HL-60 (cell line): ENCODE data around the gene PLD2.

Experiments used
- DNase-seq, 2 experiments: peaks; one replicate each; pipeline ENCODE4 v3.0.0-alpha.2; 2010 to 2020; ENCODE audit warnings: low read depth in 1 of 2, low spot score in 1 of 2
- H3K27ac ChIP-seq: fragments of 250-450 bp; sonication (Bioruptor Pico); replicated peaks from 2 replicates; pipeline ENCODE4 v1.5.1; 2020; ENCODE audit warnings: mild to moderate bottlenecking, moderate library complexity
- H3K27me3 ChIP-seq: fragments of 250-450 bp; sonication (Bioruptor Pico); 2 replicates; pipeline ENCODE4 v1.5.1; 2021; ENCODE audit warnings: mild to moderate bottlenecking, moderate library complexity; ENCODE audit not compliant: insufficient read depth, poor library complexity, severe bottlenecking
- H3K4me3 ChIP-seq: replicated peaks from 2 replicates; pipeline ENCODE4 v1.5.1; 2011; ENCODE audit warnings: mild to moderate bottlenecking, control low read depth, low read length; ENCODE audit not compliant: insufficient read depth
- CTCF ChIP-seq: IDR thresholded peaks from one replicate; pipeline ENCODE4 v1.5.1; 2011; ENCODE audit warnings: low read length, control low read depth, inconsistent platforms; ENCODE audit not compliant: insufficient read depth
- GABPA ChIP-seq: IDR thresholded peaks from 2 replicates; pipeline ENCODE4 v1.6.1; 2012; ENCODE audit warnings: low read depth
- POLR2AphosphoS5 ChIP-seq: IDR thresholded peaks from 2 replicates; pipeline ENCODE4 v1.6.1; 2012; ENCODE audit warnings: low read depth
- REST ChIP-seq: IDR thresholded peaks from 2 replicates; pipeline ENCODE4 v1.6.1; 2012; ENCODE audit warnings: low read depth; ENCODE audit not compliant: insufficient replicate concordance
- SPI1 ChIP-seq: IDR thresholded peaks from 2 replicates; pipeline ENCODE4 v1.6.1; 2012; ENCODE audit warnings: low read depth, mild to moderate bottlenecking, borderline replicate concordance

Gene PLD2

DNA sequence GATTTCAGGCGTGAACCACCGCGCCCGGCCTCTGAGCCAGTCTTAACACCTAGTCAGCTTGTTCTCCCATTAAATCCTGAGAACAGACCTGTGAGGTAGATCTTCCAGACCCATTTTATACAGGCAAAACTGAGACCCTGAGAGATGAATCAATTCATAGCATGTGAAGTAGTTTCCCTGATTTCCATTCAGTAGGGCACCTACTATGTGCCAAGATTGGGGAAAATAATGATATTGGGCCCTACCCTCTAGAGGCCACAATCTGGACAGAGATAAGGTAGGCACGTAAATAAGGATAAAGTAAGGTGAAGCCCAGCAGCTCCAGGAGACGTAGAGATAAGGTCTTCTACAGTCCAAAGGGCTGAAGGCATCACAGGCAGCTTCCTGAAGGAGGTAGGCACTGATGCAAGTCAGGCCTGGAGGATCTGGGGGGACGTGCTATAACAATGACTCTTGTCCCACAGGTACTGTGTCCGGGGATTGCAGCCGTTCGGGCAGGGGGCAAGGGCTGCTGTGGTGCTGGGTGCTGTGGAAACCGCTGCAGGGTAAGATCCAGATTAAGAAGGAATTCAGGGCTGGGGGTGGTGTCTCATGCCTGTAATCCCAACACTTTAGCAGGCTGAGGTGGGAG lies 26.5 kb upstream of the PLD2 start:
- H3K27me3 ChIP-seq: peaks cover 2% of the 10 kb centered on the region
- TF ChIP-seq GABPA: no peak
- TF ChIP-seq POLR2AphosphoS5: no peak
- no peak for TF ChIP-seq CTCF
- no peak for TF ChIP-seq SPI1
- TF ChIP-seq REST: no peak

GRCh38 chr17:4782652-4783051 lies 24.3 kb upstream of the PLD2 start:
- no peak overlapping the region for H3K27ac ChIP-seq
- peaks cover 13% of the 10 kb centered on the region for H3K27me3 ChIP-seq
- no peak for DNase-seq
- no peak overlapping the region for H3K4me3 ChIP-seq
- no peak for TF ChIP-seq REST
- no peak for TF ChIP-seq CTCF
- no peak for TF ChIP-seq POLR2AphosphoS5
- no peak for TF ChIP-seq GABPA
- TF ChIP-seq SPI1: no peak

More for the DNA sequence above, 26.5 kb upstream of the PLD2 start:
- no peak overlapping the region for H3K4me3 ChIP-seq
- no peak for DNase-seq
- no peak overlapping the region for H3K27ac ChIP-seq

GRCh38 chr17:4785311-4786105 lies 21.4 kb upstream of the PLD2 start:
- Histone ChIP-seq H3K4me3 (no peak overlapping the region), H3K27ac (no peak overlapping the region)
- DNase-seq: no peak

More at GRCh38 chr17:4785311-4786105, 21.4 kb upstream of the PLD2 start:
- H3K27me3 ChIP-seq: peaks cover 13% of the 10 kb centered on the region
- TF ChIP-seq SPI1 (no peak), CTCF (no peak), GABPA (no peak), POLR2AphosphoS5 (no peak), REST (no peak)
